Breast epithelium (tissue), 3 donors: Measurements from ENCODE around the gene HSP90B1.

Source experiments
- CTCF ChIP-seq, 3 donors: fragments of 450-650 bp; IDR thresholded peaks; one replicate each; pipeline ENCODE4 v1.5.1; 2016 to 2017; ENCODE audit warnings: antibody characterized with exemption in 3 of 3, mild to moderate bottlenecking in 3 of 3, moderate library complexity in 3 of 3
- POLR2A ChIP-seq: fragments of 450-650 bp; IDR thresholded peaks from one replicate; pipeline ENCODE4 v1.6.1; 2016; ENCODE audit warnings: antibody characterized with exemption, mild to moderate bottlenecking, moderate library complexity
- POLR2AphosphoS5 ChIP-seq, 3 donors: sonication (generic); formaldehyde crosslinking; IDR thresholded peaks; one replicate each; pipeline ENCODE4 v1.6.1; 2017; ENCODE audit warnings: antibody characterized with exemption in 3 of 3

GRCh38 chr12:103975368-103975767 lies 45.2 kb downstream of the HSP90B1 start:
- no peak for TF ChIP-seq POLR2A
- TF ChIP-seq CTCF (IDR thresholded peaks at IDR 0.05): no peak
- no peak for TF ChIP-seq POLR2AphosphoS5 (IDR thresholded peaks at IDR 0.05)
